ENCODE results near the gene EIPR1. TPM values are rescaled to one million over a fixed set of nuclear protein-coding genes. Genes with fewer than 3 reads are reported as not detected.
"Not testable (repeated sequence)": the region's sequence is repeated elsewhere in the genome, so short reads cannot be mapped to it uniquely, and the experiment has no call there.

Gene EIPR1
- total and polyA plus RNA-seq, 2 of the 4 experiments (the other 2 are of a cell fraction), result 46.5 to 67.4 TPM

DNA sequence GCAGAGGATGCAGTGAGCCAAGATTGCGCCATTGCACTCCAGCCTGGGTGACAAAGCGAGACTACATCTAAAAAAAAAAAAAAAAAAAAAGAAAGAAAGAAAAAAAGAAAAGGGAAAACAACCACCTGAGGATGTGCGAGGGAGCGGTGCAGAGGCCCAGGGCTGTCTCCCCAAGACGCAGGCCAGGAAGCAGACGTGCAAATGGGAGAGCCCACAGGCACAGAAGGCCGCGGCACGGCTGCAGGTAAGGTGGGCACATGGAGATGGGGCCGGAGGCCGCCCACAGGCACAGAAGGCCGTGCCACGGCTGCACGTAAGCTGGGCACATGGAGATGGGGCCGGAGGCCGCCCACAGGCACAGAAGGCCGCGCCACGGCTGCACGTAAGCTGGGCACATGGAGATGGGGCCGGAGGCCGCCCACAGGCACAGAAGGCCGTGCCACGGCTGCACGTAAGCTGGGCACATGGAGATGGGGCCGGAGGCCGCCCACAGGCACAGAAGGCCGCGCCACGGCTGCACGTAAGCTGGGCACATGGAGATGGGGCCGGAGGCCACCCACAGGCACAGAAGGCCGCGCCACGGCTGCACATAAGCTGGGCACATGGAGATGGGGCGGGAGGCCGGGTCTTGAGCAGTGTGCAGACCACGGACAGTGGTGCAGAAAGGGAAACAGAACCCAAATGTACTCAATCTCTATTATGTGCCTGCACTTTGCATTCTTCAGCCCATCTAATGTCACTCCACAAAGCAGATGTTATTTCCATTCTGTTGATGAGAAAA, 93.6 kb downstream of the EIPR1 start:
- H4K8ac ChIP-seq (ENCODE audit: low read depth in 2 of 2, low read length in 2 of 2); dilution Hi-C loops (cut with HindIII; ENCODE audit: low sequenced_read_pairs, unreplicated experiment); H3K4me3 ChIP-seq (ENCODE audit: insufficient read depth, low read depth, low read length); H3K27ac ChIP-seq (ENCODE audit: insufficient read depth, low read length); DNase-seq; H4K20me1 ChIP-seq (ENCODE audit: insufficient read depth, low read length); H3K56ac ChIP-seq (ENCODE audit: extremely low read depth, insufficient read depth, low read length); ATAC-seq (ENCODE audit: low read depth); H3K4me2 ChIP-seq (ENCODE audit: low read depth, low read length); H3K9me3 ChIP-seq (ENCODE audit: control insufficient read depth, insufficient read depth, low read length); H3K4me1 ChIP-seq (ENCODE audit: control insufficient read depth, insufficient read depth, low read length); intact Hi-C loops (cut with micrococcal nuclease); in situ Hi-C loops (cut with MboI; ENCODE audit: low sequenced_read_pairs); H3K18ac ChIP-seq (ENCODE audit: low read depth, low read length); H4K5ac ChIP-seq (ENCODE audit: low read depth, low read length); BruUV-seq (replicated peaks); H4K91ac ChIP-seq (ENCODE audit: insufficient read depth, low read depth, low read length); H3K14ac ChIP-seq (replicated peaks; ENCODE audit: low read depth, low read length); H3K27me3 ChIP-seq (ENCODE audit: control insufficient read depth, insufficient read depth, low read length); H3K9me1 ChIP-seq (ENCODE audit: insufficient read depth, low read length); H2BK15ac ChIP-seq (ENCODE audit: low read depth, low read length); H2AK9ac ChIP-seq (replicated peaks; ENCODE audit: low read depth, low read length, poor library complexity); POLR2A ChIA-PET (ENCODE audit: unreplicated experiment); H2BK120ac ChIP-seq (ENCODE audit: low read depth, low read length); H2AK5ac ChIP-seq (ENCODE audit: low read depth, low read length); H3K79me1 ChIP-seq (ENCODE audit: low read depth in 1 of 2, low read length in 2 of 2); H3K23ac ChIP-seq (ENCODE audit: low read depth, low read length); H3K4ac ChIP-seq (ENCODE audit: low read depth, low read length); H3K36me3 ChIP-seq (ENCODE audit: control insufficient read depth, insufficient read depth, low read length); H2BK5ac ChIP-seq (ENCODE audit: low read depth, low read length, poor library complexity, severe bottlenecking); H2AFZ ChIP-seq (replicated peaks; ENCODE audit: low read length, poor library complexity); CTCF ChIA-PET; H2BK20ac ChIP-seq (ENCODE audit: low read depth, low read length); H3K9ac ChIP-seq (ENCODE audit: low read depth, low read length): not testable (repeated sequence)
- WGBS, 2 experiments (ENCODE audit: extremely low coverage in 2 of 2, insufficient read length in 1 of 2), result 100% methylated on average over 2 of the region's 38 CpGs; no CpG with 5 or more reads in 1 of the 2 experiments

All from IMR-90 (cell line).